ENCODE results near the gene COL7A1. TPM values are rescaled to one million over a fixed set of nuclear protein-coding genes. Genes with fewer than 3 reads are reported as not detected.

The COL7A1 gene
- total and polyA plus RNA-seq, 2 of the 8 experiments (the other 6 are each of a cell fraction or from before 2014, with no cell fraction given): 10.7 to 13.9 TPM

- TF ChIP-seq CHD7 (IDR thresholded peaks at IDR 0.05; ENCODE audit: insufficient replicate concordance, low read length): no peak
- no peak for TF ChIP-seq NANOG (IDR thresholded peaks at IDR 0.05; ENCODE audit: insufficient read depth, low read depth, low read length, poor library complexity, severe bottlenecking)
- TF ChIP-seq ATF2 (IDR thresholded peaks at IDR 0.05; ENCODE audit: low read length): no peak
- no peak for TF ChIP-seq CEBPB (IDR thresholded peaks at IDR 0.05; ENCODE audit: low read depth, low read length)
- no peak for TF ChIP-seq HDAC6 (IDR thresholded peaks at IDR 0.05; ENCODE audit: low read depth, low read length)
- TF ChIP-seq KDM1A (IDR thresholded peaks at IDR 0.05; ENCODE audit: borderline replicate concordance, low read length): no peak
- no peak for TF ChIP-seq SAP30 (IDR thresholded peaks at IDR 0.05; ENCODE audit: insufficient read depth, insufficient replicate concordance, low read length)
- no peak for TF ChIP-seq KDM5A (IDR thresholded peaks at IDR 0.05; ENCODE audit: low read length)
These were observed 29.3 kb downstream of the COL7A1 start (continued) for GRCh38 chr3:48565591-48566400.

Measured in H1 (cell line).